Neural crest cell (in vitro differentiated cells): ENCODE data around the gene HMGN1. TPM values are rescaled to one million over a fixed set of nuclear protein-coding genes. Genes with fewer than 3 reads are reported as not detected.

Experiments
- DNase-seq: peaks from one replicate; pipeline ENCODE4 v3.0.0; 2021; ENCODE audit warnings: low read depth, mixed read lengths, low spot score
- H3K27ac Mint-ChIP-seq: one replicate; pipeline ENCODE4 v1.8.0; 2021; ENCODE audit warnings: mild to moderate bottlenecking, mixed read lengths; ENCODE audit not compliant: unreplicated experiment
- H3K27me3 Mint-ChIP-seq: 2 replicates; pipeline ENCODE4 v1.8.0; 2021; ENCODE audit warnings: low read depth, mild to moderate bottlenecking, mixed read lengths
- H3K36me3 Mint-ChIP-seq: 2 replicates; pipeline ENCODE4 v1.8.0; 2021; ENCODE audit warnings: low read depth, mild to moderate bottlenecking, mixed read lengths
- H3K4me1 Mint-ChIP-seq: 2 replicates; pipeline ENCODE4 v1.8.0; 2021; ENCODE audit warnings: mixed read lengths
- H3K4me3 Mint-ChIP-seq: one replicate; pipeline ENCODE4 v1.8.0; 2021; ENCODE audit warnings: mild to moderate bottlenecking, mixed read lengths
- H3K9me3 Mint-ChIP-seq: 2 replicates; pipeline ENCODE4 v1.8.0; 2021; ENCODE audit warnings: mixed read lengths
- CTCF ChIP-seq: fragments of 200-600 bp; sonication (generic); conservative IDR thresholded peaks from 2 replicates; pipeline ENCODE4 v1.5.0; 2021; ENCODE audit warnings: antibody characterized with exemption, mild to moderate bottlenecking
- long read RNA-seq: library from polyadenylated mRNA; unstranded; transcript quantifications from one replicate; pipeline ENCODE4 v2.0.0, GENCODE V29; 2020
- total RNA-seq: library from RNA; stranded (reverse); gene quantifications from 2 replicates; pipeline ENCODE4 v1.2.1, GENCODE V29; 2021

HMGN1 gene
- 581 and 589 TPM in 2 replicates for total RNA-seq
- long read RNA-seq, transcript HMGN1-201 (7 exons, 1,303 nt) = minor isoform, 12 of 1,359 reads
- long read RNA-seq, transcript HMGN1-217 (6 exons, 1,014 nt) = minor isoform, 7 of 1,359 reads
- long read RNA-seq, transcript HMGN1-204 (6 exons, 1,383 nt) = major isoform, 1,142 of 1,359 reads
- long read RNA-seq, transcript HMGN1-207 (7 exons, 1,045 nt) = minor isoform, 18 of 1,359 reads
- long read RNA-seq, partial matches to known transcripts = 75 of 1,359 reads
- long read RNA-seq, other reads (novel, unspliced or antisense) = 93 of 1,359 reads

- H3K27me3 Mint-ChIP-seq = no peaks in the 10 kb centered on the region
- H3K9me3 Mint-ChIP-seq = no peaks in the 10 kb centered on the region
- H3K27ac Mint-ChIP-seq = peak within 1 kb of the TSS; percentile 98
- H3K4me3 Mint-ChIP-seq = peak within 1 kb of the TSS; percentile 98
- peaks cover 47% of the 10 kb centered on the region for H3K4me1 Mint-ChIP-seq
- no peak for TF ChIP-seq CTCF
- DNase-seq = peak; percentile 78
- peaks cover 24% of the 10 kb centered on the region for H3K36me3 Mint-ChIP-seq
Observed at GRCh38 chr21:39348355-39349210, at the start of gene HMGN1. TSS of gene HMGN1 (minus strand) at chr21:39349088. CDS start at chr21:39348917, 171 bp downstream.

GRCh38 chr21:39397646-39398385 is 48.9 kb upstream of the HMGN1 start:
- no peak overlapping the region for H3K4me3 Mint-ChIP-seq
- peaks cover 15% of the 10 kb centered on the region for H3K36me3 Mint-ChIP-seq
- no peak for TF ChIP-seq CTCF
- H3K9me3 Mint-ChIP-seq = no peaks in the 10 kb centered on the region
- H3K27me3 Mint-ChIP-seq = no peaks in the 10 kb centered on the region
- H3K4me1 Mint-ChIP-seq = peaks cover 5% of the 10 kb centered on the region
- no peak for DNase-seq
- H3K27ac Mint-ChIP-seq = no peak overlapping the region

GRCh38 chr21:39392981-39393380 is 44.1 kb upstream of the HMGN1 start:
- Mint-ChIP-seq H3K4me1 (peaks cover 28% of the 10 kb centered on the region), H3K36me3 (peaks cover 21% of the 10 kb centered on the region), H3K27ac (no peak overlapping the region), H3K27me3 (no peaks in the 10 kb centered on the region), H3K9me3 (no peaks in the 10 kb centered on the region), H3K4me3 (no peak overlapping the region)
- no peak for DNase-seq
- no peak for TF ChIP-seq CTCF

- DNase-seq = no peak
- Mint-ChIP-seq H3K9me3 (no peaks in the 10 kb centered on the region), H3K4me1 (peaks cover 34% of the 10 kb centered on the region), H3K27me3 (no peaks in the 10 kb centered on the region), H3K36me3 (peaks cover 15% of the 10 kb centered on the region), H3K4me3 (no peak overlapping the region), H3K27ac (peak overlapping the region; percentile 21)
- TF ChIP-seq CTCF = no peak
Observed at GRCh38 chr21:39390212-39390765, 41.4 kb upstream of the HMGN1 start.

GRCh38 chr21:39388811-39389155 is 39.9 kb upstream of the HMGN1 start:
- no peak for TF ChIP-seq CTCF
- H3K27me3 Mint-ChIP-seq = no peaks in the 10 kb centered on the region
- peaks cover 11% of the 10 kb centered on the region for H3K36me3 Mint-ChIP-seq
- no peak overlapping the region for H3K27ac Mint-ChIP-seq
- no peaks in the 10 kb centered on the region for H3K9me3 Mint-ChIP-seq
- H3K4me1 Mint-ChIP-seq = peaks cover 34% of the 10 kb centered on the region
- DNase-seq = no peak
- H3K4me3 Mint-ChIP-seq = peak overlapping the region; percentile 91
